BJ (cell line): ENCODE measurements around the gene EIF4ENIF1. TPM values are rescaled to one million over a fixed set of nuclear protein-coding genes. Genes with fewer than 3 reads are reported as not detected.

Source experiments
- CTCF ChIA-PET: fragments of 350-600 bp; formaldehyde crosslinking; extraction: SDS; loops from one replicate; lab custom pipeline; 2021; ENCODE audit warnings: antibody characterized with exemption, inconsistent platforms; lab: Yijun Ruan, JAX
- POLR2A ChIA-PET: fragments of 300-600 bp; sonication (Branson Sonifier 250); formaldehyde crosslinking; extraction: SDS; loops from one replicate; lab custom pipeline; 2021; ENCODE audit warnings: antibody characterized with exemption; lab: Charles Lee
- DNase-seq: peaks from one replicate; pipeline ENCODE4 v3.0.0-alpha.2; 2011; ENCODE audit warnings: low read depth
- H3K27me3 ChIP-seq: 2 replicates; pipeline ENCODE4 v1.6.0; 2011; ENCODE audit warnings: low read length; ENCODE audit not compliant: control insufficient read depth, insufficient read depth
- H3K36me3 ChIP-seq: 2 replicates; pipeline ENCODE4 v1.5.1; 2011; ENCODE audit warnings: low read length; ENCODE audit not compliant: control insufficient read depth, insufficient read depth
- H3K4me3 ChIP-seq: 2 replicates; pipeline ENCODE4 v1.5.1; 2011; ENCODE audit warnings: low read depth, mild to moderate bottlenecking, control low read depth, low read length
- CTCF ChIP-seq: IDR thresholded peaks from 2 replicates; pipeline ENCODE4 v1.5.1; 2011; ENCODE audit warnings: low read depth, mild to moderate bottlenecking, control low read depth, inconsistent platforms, low read length, moderate library complexity; ENCODE audit not compliant: insufficient read depth
- polyA plus RNA-seq: library from polyadenylated mRNA; depleted of rRNA; stranded (reverse); fragments of >200 nt; gene quantifications from 2 replicates; pipeline ENCODE4 v1.2.3, GENCODE V29; 2011

The EIF4ENIF1 gene
- polyA plus RNA-seq, 1 experiment, result 20.4 TPM

GRCh38 chr22:31445642-31446041 is 44.0 kb downstream of the EIF4ENIF1 start:
- CTCF ChIA-PET, result no interaction called here

DNA sequence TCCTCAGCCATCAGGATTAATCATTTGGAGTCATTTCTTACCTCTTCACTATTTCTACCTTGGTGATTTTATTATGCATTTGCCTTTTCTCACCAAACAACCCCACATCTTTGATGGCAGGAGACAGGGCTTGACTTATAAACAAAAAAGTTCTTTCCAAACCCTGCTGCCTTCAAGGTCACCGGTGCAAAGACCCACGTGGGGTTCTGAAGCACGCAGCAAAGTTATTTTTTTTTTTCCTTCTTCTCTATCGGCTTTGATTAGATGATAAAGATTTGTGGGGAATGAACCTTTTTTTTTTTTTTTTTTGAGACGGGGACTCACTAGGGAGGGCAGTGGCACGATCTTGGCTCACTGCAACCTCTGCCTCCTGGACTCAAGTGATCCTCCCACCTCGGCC is 46.1 kb downstream of the EIF4ENIF1 start:
- H3K36me3 ChIP-seq, result peaks cover 25% of the 10 kb centered on the region
- H3K27me3 ChIP-seq, result no peaks in the 10 kb centered on the region
- no peak for DNase-seq
- no peak for TF ChIP-seq CTCF
- CTCF ChIA-PET, result interaction anchor here (1.3 kb wide), 1 partner anchor 8 kb away, joined by 5 read pairs; no protein-coding TSS in a partner anchor
- POLR2A ChIA-PET, result no interaction called here
- H3K4me3 ChIP-seq, result no peak overlapping the region

More at GRCh38 chr22:31445642-31446041, 44.0 kb downstream of the EIF4ENIF1 start:
- Histone ChIP-seq H3K4me3 (no peak overlapping the region), H3K27me3 (no peaks in the 10 kb centered on the region), H3K36me3 (peaks cover 13% of the 10 kb centered on the region)
- POLR2A ChIA-PET, result no interaction called here
- TF ChIP-seq CTCF, result no peak
- no peak for DNase-seq

- DNase-seq, result no peak
- H3K36me3 ChIP-seq, result peaks cover 25% of the 10 kb centered on the region
- CTCF ChIA-PET, result interaction anchor here (1.3 kb wide), 1 partner anchor 8 kb away, joined by 5 read pairs; no protein-coding TSS in a partner anchor
Observed at GRCh38 chr22:31442768-31443489, 46.7 kb downstream of the EIF4ENIF1 start.

DNA sequence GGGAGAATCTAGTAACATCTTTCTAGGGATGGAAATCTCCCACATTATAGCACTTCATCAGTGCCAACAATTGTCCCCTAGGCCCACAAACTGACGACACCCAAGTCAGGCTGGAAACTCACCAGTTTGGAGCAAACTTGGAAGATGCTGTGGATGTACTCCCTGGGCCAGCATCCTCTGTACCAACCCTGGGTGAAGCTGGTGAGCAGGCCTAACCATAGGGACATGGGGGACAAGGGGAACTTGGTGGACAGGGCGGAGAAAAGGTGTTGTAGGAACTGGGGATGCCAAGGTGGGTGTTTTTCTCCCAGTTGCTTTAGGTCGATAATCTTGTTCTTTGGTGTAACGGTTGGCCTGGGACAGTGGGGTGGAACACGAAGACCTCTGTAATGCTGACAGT is 48.0 kb downstream of the EIF4ENIF1 start:
- ChIA-PET POLR2A (interaction anchor here (0.6 kb wide), 1 partner anchor 10 kb away, joined by 13 read pairs; no protein-coding TSS in a partner anchor), CTCF (interaction anchor here (1.6 kb wide), 1 partner anchor 10 kb away, joined by 6 read pairs; no protein-coding TSS in a partner anchor)
- no peak for TF ChIP-seq CTCF
- peaks cover 33% of the 10 kb centered on the region for H3K36me3 ChIP-seq
- no peaks in the 10 kb centered on the region for H3K27me3 ChIP-seq
- no peak for DNase-seq
- H3K4me3 ChIP-seq, result no peak overlapping the region

More at GRCh38 chr22:31442768-31443489, 46.7 kb downstream of the EIF4ENIF1 start:
- H3K4me3 ChIP-seq, result no peak overlapping the region
- H3K27me3 ChIP-seq, result no peaks in the 10 kb centered on the region
- TF ChIP-seq CTCF, result no peak
- POLR2A ChIA-PET, result no interaction called here

- H3K27me3 ChIP-seq, result no peaks in the 10 kb centered on the region
- no peak for TF ChIP-seq CTCF
- no peak overlapping the region for H3K4me3 ChIP-seq
- CTCF ChIA-PET, result interaction anchor here (0.5 to 1.6 kb wide), 4 partner anchors 10 to 539 kb away, joined by 3 to 6 read pairs (median 4); no protein-coding TSS in a partner anchor
- no peak for DNase-seq
- POLR2A ChIA-PET, result no interaction called here
- H3K36me3 ChIP-seq, result peaks cover 40% of the 10 kb centered on the region
Observed at GRCh38 chr22:31440681-31441080, 49.0 kb downstream of the EIF4ENIF1 start.
